HG03575 (cell line): ENCODE data around the gene SOX18.

Experiments used
- ATAC-seq: cut with Tn5 transposase; IDR thresholded peaks from one replicate; pipeline ENCODE4 v1.9.1; 2021; ENCODE audit not compliant: unreplicated experiment, insufficient number of reproducible peaks, low FRiP score; ENCODE audit errors: extremely low read depth

SOX18 gene

GRCh38 chr20:64042054-64042781, 7.2 kb downstream of the SOX18 start:
- ATAC-seq, result no peak

- ATAC-seq, result no peak
Measured at GRCh38 chr20:64041781-64042053, 7.7 kb downstream of the SOX18 start.

- ATAC-seq, result no peak
Measured at GRCh38 chr20:64041040-64041780, 8.2 kb downstream of the SOX18 start.

GRCh38 chr20:64040231-64041039, 9.0 kb downstream of the SOX18 start:
- ATAC-seq, result no peak

GRCh38 chr20:64039293-64040160, 9.9 kb downstream of the SOX18 start:
- ATAC-seq, result no peak

- no peak for ATAC-seq
Measured at GRCh38 chr20:64038565-64039292, 10.7 kb downstream of the SOX18 start.

- no peak for ATAC-seq
Measured at GRCh38 chr20:64038224-64038564, 11.2 kb downstream of the SOX18 start.

GRCh38 chr20:64037498-64038213, 11.8 kb downstream of the SOX18 start:
- no peak for ATAC-seq

GRCh38 chr20:64037199-64037497, 12.3 kb downstream of the SOX18 start:
- ATAC-seq, result no peak

GRCh38 chr20:64036346-64037198, 12.9 kb downstream of the SOX18 start:
- ATAC-seq, result no peak

GRCh38 chr20:64035933-64036345, 13.5 kb downstream of the SOX18 start, which contains the start of gene C20orf204:
TSS of gene C20orf204 (plus strand) at chr20:64036182. CDS start at chr20:64036324, 142 bp downstream.
- no peak for ATAC-seq

GRCh38 chr20:64035066-64035932, 14.1 kb downstream of the SOX18 start:
- ATAC-seq, result no peak

GRCh38 chr20:64033981-64034493, 15.4 kb downstream of the SOX18 start:
- ATAC-seq, result no peak

GRCh38 chr20:64032706-64033624, 16.5 kb downstream of the SOX18 start:
- no peak for ATAC-seq

- no peak for ATAC-seq
Measured at GRCh38 chr20:64031822-64032314, 17.6 kb downstream of the SOX18 start.
